ENCODE results near the gene CALY.

- TF ChIP-seq CTCF (IDR thresholded peaks at IDR 0.05): no peak
- no peak for TF ChIP-seq POLR2A (IDR thresholded peaks at IDR 0.05; ENCODE audit: low read depth)
Measured at GRCh38 chr10:133349160-133349568, 12.5 kb upstream of the CALY start.

Measured in esophagus muscularis mucosa (tissue), 3 donors.